ENCODE results near the gene IKZF5. TPM values are rescaled to one million over a fixed set of nuclear protein-coding genes. Genes with fewer than 3 reads are reported as not detected.

The IKZF5 gene
- total RNA-seq, 1 donor from 2014 or later: 16.1 TPM

DNA sequence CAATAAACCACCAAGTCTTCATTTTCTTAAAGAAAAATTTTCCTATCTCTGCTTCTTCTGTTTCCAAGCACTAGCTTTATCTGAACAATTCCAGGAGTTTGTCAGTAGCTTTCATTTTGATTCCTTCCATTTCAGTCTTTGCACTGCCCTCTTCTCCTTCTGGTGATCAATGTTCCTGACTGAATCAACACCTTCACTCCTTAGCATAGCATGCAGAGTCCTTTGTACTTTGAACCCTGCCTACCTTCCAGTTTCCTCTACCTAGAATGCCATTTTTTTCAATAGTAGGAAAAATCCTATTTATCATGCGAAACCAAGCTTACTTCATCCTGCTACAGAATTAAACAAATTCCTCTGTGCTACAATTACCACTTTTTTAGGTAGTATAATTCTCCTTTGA lies 52.7 kb downstream of the IKZF5 start:
- DNase-seq (ENCODE audit: low spot score): no peak
- Mint-ChIP-seq H3K27me3 (ENCODE audit: low read depth) (peaks cover 17% of the 10 kb centered on the region), H3K4me1 (ENCODE audit: low read depth) (peaks cover 16% of the 10 kb centered on the region), H3K9me3 (peaks cover 4% of the 10 kb centered on the region), H3K36me3 (ENCODE audit: low read depth) (peaks cover 20% of the 10 kb centered on the region), H3K27ac (no peak overlapping the region), H3K4me3 (ENCODE audit: low read depth) (no peak overlapping the region)
- intact Hi-C loops (cut with micrococcal nuclease): no loop called here

- DNase-seq (ENCODE audit: low spot score): no peak
- H3K9me3 Mint-ChIP-seq: peaks cover 4% of the 10 kb centered on the region
- peaks cover 17% of the 10 kb centered on the region for H3K27me3 Mint-ChIP-seq (ENCODE audit: low read depth)
- peak overlapping the region; percentile 88 for H3K4me3 Mint-ChIP-seq (ENCODE audit: low read depth)
- intact Hi-C loops (cut with micrococcal nuclease): loop anchor here (1.0 kb wide), 3 partner anchors 26 to 75 kb away; partner anchors contain the start of genes FAM24B, IKZF5 and PSTK
- peaks cover 26% of the 10 kb centered on the region for H3K36me3 Mint-ChIP-seq (ENCODE audit: low read depth)
- H3K27ac Mint-ChIP-seq: peak overlapping the region; percentile 21
- H3K4me1 Mint-ChIP-seq (ENCODE audit: low read depth): peaks cover 20% of the 10 kb centered on the region
These were observed 53.9 kb downstream of the IKZF5 start for GRCh38 chr10:122954731-122955050.

DNA sequence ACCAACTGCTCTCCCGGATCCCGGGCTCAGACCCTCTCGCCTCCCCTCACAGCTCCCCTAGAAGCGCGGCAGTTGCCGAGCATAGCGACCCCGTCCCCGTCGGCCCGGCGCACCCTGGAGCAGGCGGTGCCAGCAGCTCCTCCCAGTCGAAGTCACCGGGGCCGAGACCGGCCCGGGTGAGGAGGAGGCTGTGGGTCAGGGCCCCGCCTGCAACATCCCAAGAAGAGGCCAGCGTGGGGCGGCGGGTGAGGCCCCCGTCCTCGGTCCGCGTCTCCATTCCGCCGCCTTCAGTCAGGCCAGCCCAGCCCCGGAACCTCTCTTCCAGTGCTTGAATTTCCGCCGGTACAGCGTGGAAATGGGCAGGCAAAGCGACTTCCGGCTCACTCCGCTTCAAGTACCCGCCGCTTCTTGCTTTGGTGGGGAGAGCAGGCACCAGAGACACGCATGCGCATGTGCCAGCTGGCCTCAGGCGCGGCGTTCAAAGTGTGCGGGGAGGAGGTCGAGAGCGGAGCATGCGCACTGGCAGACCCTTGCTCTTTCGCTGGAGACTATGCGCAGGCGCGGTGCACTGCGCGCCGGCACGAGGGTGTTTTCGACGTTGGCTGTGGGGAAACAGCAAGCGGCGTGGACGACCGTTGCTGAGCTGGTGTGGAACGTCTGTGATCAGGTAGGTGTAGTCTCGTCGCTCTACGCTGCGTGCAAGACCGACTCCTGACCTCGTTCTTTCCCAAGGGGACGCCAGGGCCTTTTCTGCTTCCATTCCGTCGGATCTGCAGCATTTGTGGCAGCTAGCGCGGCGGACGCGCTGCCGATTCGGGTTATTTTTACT lies 54.5 kb downstream of the IKZF5 start, which contains the start of gene C10orf88:
Gene C10orf88 (minus strand): TSS at position 326 of the 829 bp plus-strand sequence. CDS start 49 bp downstream, at position 277.
- H3K9me3 Mint-ChIP-seq: peaks cover 4% of the 10 kb centered on the region
- H3K27ac Mint-ChIP-seq: peak within 1 kb of the TSS; percentile 73
- peak within 1 kb of the TSS; percentile 88 for H3K4me3 Mint-ChIP-seq (ENCODE audit: low read depth)
- H3K27me3 Mint-ChIP-seq (ENCODE audit: low read depth): peaks cover 17% of the 10 kb centered on the region
- intact Hi-C loops (cut with micrococcal nuclease): loop anchor here (1.0 kb wide), 3 partner anchors 26 to 75 kb away; partner anchors contain the start of genes FAM24B, IKZF5 and PSTK
- peaks cover 30% of the 10 kb centered on the region for H3K36me3 Mint-ChIP-seq (ENCODE audit: low read depth)
- DNase-seq (ENCODE audit: low spot score): peak; percentile 97
- H3K4me1 Mint-ChIP-seq (ENCODE audit: low read depth): peaks cover 22% of the 10 kb centered on the region

DNA sequence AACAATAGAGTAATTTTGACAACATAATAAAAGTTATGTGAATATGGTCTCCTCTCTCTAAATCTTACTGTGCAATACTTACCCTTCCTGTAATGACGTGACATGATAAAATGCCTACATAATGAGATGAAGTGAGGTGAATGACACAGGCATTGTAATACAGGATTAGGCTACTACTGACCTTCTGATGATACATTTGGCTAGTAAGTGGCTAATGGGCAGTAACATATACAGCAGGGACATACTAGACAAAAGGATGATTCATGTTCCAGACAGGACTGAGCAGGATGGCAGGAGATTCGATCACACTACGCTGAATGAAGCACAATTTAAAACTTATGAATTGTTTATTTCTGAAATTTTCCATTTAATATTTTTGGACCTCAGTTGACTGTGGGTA lies 59.3 kb downstream of the IKZF5 start:
- Mint-ChIP-seq H3K27me3 (ENCODE audit: low read depth) (no peaks in the 10 kb centered on the region), H3K4me3 (ENCODE audit: low read depth) (no peak overlapping the region), H3K27ac (no peak overlapping the region), H3K36me3 (ENCODE audit: low read depth) (peaks cover 54% of the 10 kb centered on the region), H3K9me3 (peaks cover 3% of the 10 kb centered on the region), H3K4me1 (ENCODE audit: low read depth) (peaks cover 22% of the 10 kb centered on the region)
- DNase-seq (ENCODE audit: low spot score): no peak
- intact Hi-C loops (cut with micrococcal nuclease): no loop called here

Other genes with a start within 250 kb of the IKZF5 start
- 2.5 and 2.9 TPM in 2 replicates for gene CUZD1, start 162.9 kb downstream of the IKZF5 start, total RNA-seq
- 15.6 and 16.0 TPM in 2 replicates for gene FAM24B, start 129.2 kb downstream of the IKZF5 start, total RNA-seq
- gene FAM24A, start 98.2 kb downstream of the IKZF5 start, total RNA-seq: not detected in 2 replicates
- 9.1 and 10.0 TPM in 2 replicates for gene C10orf88, start 54.6 kb downstream of the IKZF5 start, total RNA-seq
- 3.4 TPM in 2 replicates for gene PSTK, start 28.4 kb downstream of the IKZF5 start, total RNA-seq
- 21.4 and 23.3 TPM in 2 replicates for gene ACADSB, start 211 bp upstream of the IKZF5 start, total RNA-seq
- gene HMX3, start 127.2 kb upstream of the IKZF5 start, total RNA-seq: not detected in 2 replicates
- not detected in 2 replicates for gene HMX2, start 139.3 kb upstream of the IKZF5 start, total RNA-seq
- gene BUB3, start 145.6 kb upstream of the IKZF5 start, total RNA-seq: 194 and 210 TPM in 2 replicates

All from activated T-helper 2 cell treated with anti-CD3 and anti-CD28 coated beads, Interferon-gamma antibody, Interleukin-2, Interleukin-4, amounts not matched to agents 10 μg/mL and 5 μg/mL and 100 μg/mL, durations not matched to agents 14 hours and 24 hours and 36 hours (primary cell).